BLaER1 (cell line): ENCODE data around the gene PRM3.

Experiments
- H3K27ac ChIP-seq: shearing (Covaris generic); formaldehyde crosslinking; 2 replicates; pipeline ENCODE4 v1.8.1; 2022
- H3K27me3 ChIP-seq: shearing (Covaris generic); formaldehyde crosslinking; 2 replicates; pipeline ENCODE4 v1.8.1; 2022
- H3K36me3 ChIP-seq: shearing (Covaris generic); formaldehyde crosslinking; 2 replicates; pipeline ENCODE4 v1.8.1; 2022
- H3K4me1 ChIP-seq: shearing (Covaris generic); formaldehyde crosslinking; 2 replicates; pipeline ENCODE4 v1.8.1; 2022
- H3K4me2 ChIP-seq: shearing (Covaris generic); formaldehyde crosslinking; 2 replicates; pipeline ENCODE4 v1.8.1; 2022
- H3K4me3 ChIP-seq: shearing (Covaris generic); formaldehyde crosslinking; 2 replicates; pipeline ENCODE4 v1.8.1; 2022
- H3K9ac ChIP-seq: shearing (Covaris generic); formaldehyde crosslinking; 2 replicates; pipeline ENCODE4 v1.8.1; 2022
- H3K9me3 ChIP-seq: shearing (Covaris generic); formaldehyde crosslinking; 2 replicates; pipeline ENCODE4 v1.8.1; 2022
- H4K20me1 ChIP-seq: shearing (Covaris generic); formaldehyde crosslinking; 2 replicates; pipeline ENCODE4 v1.8.1; 2022
- Cebpa-rat ChIP-seq: shearing (Covaris generic); IDR thresholded peaks from 2 replicates; pipeline ENCODE4 v1.8.1; 2022

The PRM3 gene

DNA sequence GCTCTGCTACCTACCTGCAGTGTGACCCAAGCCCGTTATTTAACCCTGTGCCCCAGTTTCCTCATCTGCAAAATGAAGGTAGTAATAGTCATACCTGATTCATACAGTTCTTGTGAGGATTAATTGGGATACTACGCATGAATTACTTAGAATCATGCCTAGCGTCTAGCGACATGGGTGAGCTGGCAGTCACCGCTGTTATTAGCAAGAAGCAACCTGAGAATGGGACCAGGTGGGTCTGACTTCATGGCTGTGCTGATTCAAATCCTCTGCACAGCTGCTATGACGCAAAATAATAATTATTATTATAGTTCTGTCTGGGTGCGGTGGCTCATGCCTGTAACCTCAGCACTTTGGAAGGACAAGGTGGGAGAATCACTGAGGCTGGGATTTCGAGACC lies 25.3 kb downstream of the PRM3 start:
- peaks cover 21% of the 10 kb centered on the region; the same call in 1 of the 2 replicates for H4K20me1 ChIP-seq
- no peaks in the 10 kb centered on the region for H3K36me3 ChIP-seq
- no peak overlapping the region for H3K4me3 ChIP-seq
- H3K27me3 ChIP-seq: no peaks in the 10 kb centered on the region
- H3K4me1 ChIP-seq: peaks cover 27% of the 10 kb centered on the region
- no peaks in the 10 kb centered on the region for H3K9me3 ChIP-seq
- H3K27ac ChIP-seq: no peak overlapping the region
- no peak overlapping the region for H3K4me2 ChIP-seq
- no peak for TF ChIP-seq Cebpa-rat
- no peak overlapping the region for H3K9ac ChIP-seq

GRCh38 chr16:11245988-11246387 lies 27.4 kb downstream of the PRM3 start:
- Histone ChIP-seq H3K9me3 (no peaks in the 10 kb centered on the region), H3K27ac (no peak overlapping the region), H3K36me3 (no peaks in the 10 kb centered on the region), H3K9ac (no peak overlapping the region), H3K4me2 (no peak overlapping the region), H3K27me3 (no peaks in the 10 kb centered on the region), H4K20me1 (no peaks in the 10 kb centered on the region; the same call in 1 of the 2 replicates), H3K4me3 (no peak overlapping the region), H3K4me1 (peaks cover 19% of the 10 kb centered on the region)
- TF ChIP-seq Cebpa-rat: no peak

GRCh38 chr16:11245222-11245737 lies 28.1 kb downstream of the PRM3 start:
- Histone ChIP-seq H3K4me2 (no peak overlapping the region), H3K27ac (no peak overlapping the region), H3K27me3 (no peaks in the 10 kb centered on the region), H3K9me3 (no peaks in the 10 kb centered on the region), H3K4me3 (no peak overlapping the region), H3K9ac (no peak overlapping the region), H3K4me1 (peaks cover 26% of the 10 kb centered on the region), H4K20me1 (no peaks in the 10 kb centered on the region; the same call in 1 of the 2 replicates), H3K36me3 (no peaks in the 10 kb centered on the region)
- no peak for TF ChIP-seq Cebpa-rat

- Histone ChIP-seq H3K9me3 (no peaks in the 10 kb centered on the region), H3K4me2 (no peak overlapping the region), H3K27ac (no peak overlapping the region), H4K20me1 (no peaks in the 10 kb centered on the region), H3K4me3 (no peak overlapping the region), H3K27me3 (no peaks in the 10 kb centered on the region), H3K9ac (no peak overlapping the region), H3K36me3 (no peaks in the 10 kb centered on the region), H3K4me1 (peaks cover 34% of the 10 kb centered on the region)
- no peak for TF ChIP-seq Cebpa-rat
Observed at GRCh38 chr16:11242658-11243057, 30.8 kb downstream of the PRM3 start.

DNA sequence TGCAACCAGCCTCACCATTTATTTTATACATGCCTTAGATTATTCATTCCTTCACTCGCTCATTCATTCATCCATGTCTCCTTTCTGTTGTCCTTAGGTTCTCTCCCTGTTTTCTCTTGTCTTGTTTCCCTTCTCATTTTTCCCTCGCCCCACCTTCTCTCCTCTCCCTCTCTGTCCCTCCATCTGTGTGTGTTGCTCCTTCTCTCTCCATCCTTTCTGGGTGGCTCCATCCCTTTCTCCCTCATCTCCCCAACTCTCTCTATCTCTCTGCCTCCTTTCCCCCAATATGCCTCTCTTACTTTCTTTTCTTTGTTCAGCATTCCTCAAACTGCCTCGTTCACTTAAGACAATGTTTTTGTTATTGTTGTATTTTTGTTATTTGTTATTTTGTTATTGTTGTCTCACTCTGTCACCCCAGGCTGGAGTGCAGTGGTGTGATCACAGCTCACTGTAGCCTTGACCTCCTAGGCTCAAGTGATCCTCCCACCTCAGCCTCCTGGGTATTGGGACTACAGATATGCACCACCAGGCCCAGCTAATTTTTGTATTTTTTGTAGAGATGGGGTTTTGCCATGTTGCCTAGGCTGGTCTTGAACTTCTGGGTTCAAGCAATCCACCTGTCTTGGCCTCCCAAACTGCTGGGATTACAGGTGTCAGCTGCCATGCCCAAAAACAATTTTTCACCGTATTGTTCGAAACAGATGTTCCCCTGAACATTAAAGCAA lies 31.8 kb downstream of the PRM3 start:
- H3K27ac ChIP-seq: peak overlapping the region; percentile 66; the same call in 1 of the 2 replicates
- H3K9me3 ChIP-seq: no peaks in the 10 kb centered on the region
- H3K36me3 ChIP-seq: no peaks in the 10 kb centered on the region
- H3K27me3 ChIP-seq: no peaks in the 10 kb centered on the region
- no peaks in the 10 kb centered on the region for H4K20me1 ChIP-seq
- H3K9ac ChIP-seq: no peak overlapping the region
- no peak overlapping the region for H3K4me3 ChIP-seq
- peaks cover 45% of the 10 kb centered on the region for H3K4me1 ChIP-seq
- H3K4me2 ChIP-seq: peak overlapping the region; percentile 79
- TF ChIP-seq Cebpa-rat: no peak

GRCh38 chr16:11240636-11241473 lies 32.6 kb downstream of the PRM3 start:
- Histone ChIP-seq H3K9ac (no peak overlapping the region), H3K4me2 (peak overlapping the region; percentile 79), H3K4me3 (no peak overlapping the region)

DNA sequence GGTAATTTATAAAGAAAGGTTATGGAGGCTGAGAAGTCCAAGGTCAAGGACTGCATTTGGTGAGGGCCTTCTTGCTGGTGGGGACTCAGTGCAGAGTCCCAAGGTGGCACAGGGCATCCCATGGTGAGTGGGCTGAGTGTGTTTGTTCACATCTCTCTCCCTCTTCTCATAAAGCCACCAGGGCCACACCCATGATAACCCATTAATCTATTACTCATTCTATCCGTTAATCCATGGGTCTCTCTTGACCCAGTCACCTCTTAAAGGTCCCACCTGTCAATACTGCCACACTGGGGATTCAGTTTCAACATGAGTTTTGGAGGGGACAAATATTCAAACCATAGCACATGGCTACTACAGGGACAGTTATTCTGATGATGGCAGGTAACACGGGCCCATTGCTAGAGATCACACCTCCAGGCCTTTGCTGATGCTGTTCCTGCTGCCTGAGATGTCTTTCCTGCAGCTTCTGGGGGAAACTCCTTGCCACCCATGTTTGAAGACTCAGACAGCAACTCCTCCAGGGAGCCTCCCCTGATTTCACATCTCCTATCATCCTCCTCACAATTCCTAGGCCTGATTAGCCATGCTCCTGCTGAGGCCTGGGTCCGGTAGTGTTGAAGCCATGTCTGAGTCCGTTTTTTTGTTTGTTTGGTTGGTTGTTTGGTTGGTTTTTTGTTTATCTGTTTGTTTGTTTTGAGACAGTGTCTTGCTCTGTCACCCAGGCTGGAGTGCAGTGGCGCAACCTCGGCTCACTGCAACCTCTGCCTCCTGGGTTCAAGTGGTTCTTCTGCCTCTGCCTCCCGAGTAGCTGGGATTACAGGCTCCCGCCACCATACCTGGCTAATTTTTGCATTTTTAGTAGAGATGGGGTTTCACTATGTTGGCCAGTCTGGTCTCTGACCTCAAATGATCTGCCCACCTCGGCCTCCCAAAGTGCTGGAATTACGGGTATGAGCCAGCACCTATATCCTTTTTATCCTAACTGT lies 33.5 kb downstream of the PRM3 start:
- H3K4me3 ChIP-seq: no peak overlapping the region
- H3K9me3 ChIP-seq: no peaks in the 10 kb centered on the region
- H3K4me2 ChIP-seq: peak overlapping the region; percentile 79
- no peaks in the 10 kb centered on the region for H4K20me1 ChIP-seq
- H3K36me3 ChIP-seq: no peaks in the 10 kb centered on the region
- H3K27ac ChIP-seq: peak overlapping the region; percentile 66
- H3K4me1 ChIP-seq: peaks cover 62% of the 10 kb centered on the region
- H3K9ac ChIP-seq: no peak overlapping the region
- no peaks in the 10 kb centered on the region for H3K27me3 ChIP-seq
- TF ChIP-seq Cebpa-rat: no peak

More at GRCh38 chr16:11240636-11241473, 32.6 kb downstream of the PRM3 start:
- no peak for TF ChIP-seq Cebpa-rat
- no peaks in the 10 kb centered on the region for H3K36me3 ChIP-seq
- no peaks in the 10 kb centered on the region for H3K27me3 ChIP-seq
- peaks cover 52% of the 10 kb centered on the region for H3K4me1 ChIP-seq
- H4K20me1 ChIP-seq: no peaks in the 10 kb centered on the region
- no peaks in the 10 kb centered on the region for H3K9me3 ChIP-seq
- H3K27ac ChIP-seq: peak overlapping the region; percentile 66

DNA sequence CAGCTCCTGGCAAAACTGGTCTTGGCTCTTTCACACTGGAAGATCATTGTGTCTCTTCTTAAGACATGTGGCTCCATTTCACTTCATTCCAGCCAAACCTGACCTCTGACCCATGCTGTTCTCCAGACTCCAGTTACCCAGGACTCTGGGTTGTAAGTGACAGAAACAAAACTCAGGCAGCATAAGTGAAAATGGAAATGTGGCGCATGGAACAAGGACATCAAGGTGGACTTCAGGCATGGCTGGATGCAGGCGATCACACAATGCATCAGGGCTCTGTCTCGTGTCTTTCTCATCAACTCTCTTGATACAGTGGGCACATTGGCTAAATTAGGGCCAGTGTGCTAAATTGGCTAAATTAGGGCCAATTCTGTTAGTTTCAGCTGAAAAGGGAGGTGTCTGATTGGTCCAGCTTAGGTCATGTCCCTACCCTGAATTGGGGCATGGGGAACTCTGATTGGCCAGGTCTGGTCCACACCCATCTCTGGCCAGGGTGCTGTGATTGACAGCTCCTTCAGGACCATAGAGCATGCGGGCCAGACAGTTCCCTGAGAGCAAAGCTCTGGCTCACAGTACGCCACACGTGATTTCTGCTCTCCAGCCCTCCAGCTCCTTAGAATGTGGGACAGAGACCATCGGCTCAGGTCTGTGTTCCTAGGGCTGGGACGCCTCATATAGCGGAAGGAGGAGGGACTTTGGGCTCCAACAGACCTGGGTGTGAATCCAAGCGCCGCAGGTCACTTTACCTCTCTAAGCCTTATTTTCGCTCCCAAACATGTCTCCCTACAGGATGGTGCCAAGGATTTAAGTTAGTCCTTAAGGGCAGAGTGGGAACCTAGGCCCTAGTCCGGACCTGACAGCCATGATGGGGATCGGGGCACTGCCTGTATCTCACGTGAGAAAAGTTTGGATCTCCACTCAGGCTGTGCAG lies 34.9 kb downstream of the PRM3 start:
- Histone ChIP-seq H3K27me3 (no peaks in the 10 kb centered on the region), H3K27ac (no peak overlapping the region), H3K9ac (0 out of 2 replicates have a peak overlapping the region, but pooled peaks have one; percentile 20), H3K9me3 (no peaks in the 10 kb centered on the region), H3K4me3 (no peak overlapping the region), H3K4me2 (peak overlapping the region; percentile 41), H4K20me1 (no peaks in the 10 kb centered on the region), H3K36me3 (no peaks in the 10 kb centered on the region), H3K4me1 (peaks cover 76% of the 10 kb centered on the region)
- no peak for TF ChIP-seq Cebpa-rat
